PFSK-1 (cell line): ENCODE results near the gene ZNF534.

Source experiments
- FOXP2 ChIP-seq: optimal IDR thresholded peaks from 2 replicates; pipeline ENCODE3; 2011; ENCODE audit warnings: borderline replicate concordance, control low read depth, inconsistent platforms; ENCODE audit not compliant: insufficient read depth; ENCODE audit errors: extremely low read length, extremely low read depth
- POLR2AphosphoS5 ChIP-seq: IDR thresholded peaks from 2 replicates; pipeline ENCODE4 v1.6.1; 2012; ENCODE audit warnings: low read depth, mild to moderate bottlenecking, control low read depth, low read length, moderate library complexity
- SIN3A ChIP-seq: IDR thresholded peaks from 2 replicates; pipeline ENCODE4 v1.6.1; 2012; ENCODE audit warnings: mild to moderate bottlenecking, low read length, moderate library complexity, borderline replicate concordance; ENCODE audit not compliant: insufficient read depth
- TAF1 ChIP-seq: IDR thresholded peaks from 2 replicates; pipeline ENCODE4 v1.6.1; 2012; ENCODE audit warnings: low read length, control low read depth, borderline replicate concordance; ENCODE audit not compliant: insufficient read depth
- TF ChIP-seq, protein P1 (sequence below), 2 experiments: IDR thresholded peaks; 2 replicates each; pipeline versions ENCODE4 v1.6.1 to v1.8.0; 2011 to 2012; ENCODE audit warnings: low read depth in 2 of 2, low read length in 2 of 2, control low read depth in 1 of 2, inconsistent platforms in 1 of 2, mild to moderate bottlenecking in 1 of 2, moderate library complexity in 1 of 2; ENCODE audit not compliant: insufficient read depth in 1 of 2

DNA sequence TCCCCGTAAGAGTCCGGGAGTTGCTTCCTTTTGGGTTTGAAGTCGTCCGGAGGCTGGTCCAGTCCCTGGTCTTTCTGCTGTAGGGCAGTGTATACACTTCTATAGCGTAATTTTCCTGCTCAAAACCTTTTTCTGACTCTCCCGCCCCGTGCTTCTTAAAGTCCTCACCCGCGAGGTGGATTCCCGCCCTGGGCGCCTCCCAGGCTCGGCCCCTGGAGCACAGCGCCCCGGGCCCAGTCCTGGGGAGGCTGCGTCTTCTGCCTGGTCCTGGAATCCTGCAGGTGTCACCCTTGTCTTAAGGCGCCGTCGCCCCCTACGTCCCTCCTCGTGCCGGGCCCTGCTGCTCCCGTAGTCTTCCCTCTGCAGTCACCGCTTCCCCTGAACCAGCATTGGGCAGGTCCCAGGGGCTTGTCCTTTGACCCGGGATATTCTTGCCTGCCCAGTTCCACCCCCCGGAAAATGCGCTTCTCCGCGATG lies 64.1 kb downstream of the ZNF534 start:
- TF ChIP-seq SIN3A: no peak
- TF ChIP-seq POLR2AphosphoS5: no peak
- TF ChIP-seq, protein P1, sequence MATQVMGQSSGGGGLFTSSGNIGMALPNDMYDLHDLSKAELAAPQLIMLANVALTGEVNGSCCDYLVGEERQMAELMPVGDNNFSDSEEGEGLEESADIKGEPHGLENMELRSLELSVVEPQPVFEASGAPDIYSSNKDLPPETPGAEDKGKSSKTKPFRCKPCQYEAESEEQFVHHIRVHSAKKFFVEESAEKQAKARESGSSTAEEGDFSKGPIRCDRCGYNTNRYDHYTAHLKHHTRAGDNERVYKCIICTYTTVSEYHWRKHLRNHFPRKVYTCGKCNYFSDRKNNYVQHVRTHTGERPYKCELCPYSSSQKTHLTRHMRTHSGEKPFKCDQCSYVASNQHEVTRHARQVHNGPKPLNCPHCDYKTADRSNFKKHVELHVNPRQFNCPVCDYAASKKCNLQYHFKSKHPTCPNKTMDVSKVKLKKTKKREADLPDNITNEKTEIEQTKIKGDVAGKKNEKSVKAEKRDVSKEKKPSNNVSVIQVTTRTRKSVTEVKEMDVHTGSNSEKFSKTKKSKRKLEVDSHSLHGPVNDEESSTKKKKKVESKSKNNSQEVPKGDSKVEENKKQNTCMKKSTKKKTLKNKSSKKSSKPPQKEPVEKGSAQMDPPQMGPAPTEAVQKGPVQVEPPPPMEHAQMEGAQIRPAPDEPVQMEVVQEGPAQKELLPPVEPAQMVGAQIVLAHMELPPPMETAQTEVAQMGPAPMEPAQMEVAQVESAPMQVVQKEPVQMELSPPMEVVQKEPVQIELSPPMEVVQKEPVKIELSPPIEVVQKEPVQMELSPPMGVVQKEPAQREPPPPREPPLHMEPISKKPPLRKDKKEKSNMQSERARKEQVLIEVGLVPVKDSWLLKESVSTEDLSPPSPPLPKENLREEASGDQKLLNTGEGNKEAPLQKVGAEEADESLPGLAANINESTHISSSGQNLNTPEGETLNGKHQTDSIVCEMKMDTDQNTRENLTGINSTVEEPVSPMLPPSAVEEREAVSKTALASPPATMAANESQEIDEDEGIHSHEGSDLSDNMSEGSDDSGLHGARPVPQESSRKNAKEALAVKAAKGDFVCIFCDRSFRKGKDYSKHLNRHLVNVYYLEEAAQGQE (IDR thresholded peaks at IDR 0.05; ENCODE audit: insufficient read depth in 1 of 2, low read depth in 2 of 2, low read length in 2 of 2): no peak
- no peak for TF ChIP-seq TAF1
- no peak for TF ChIP-seq FOXP2
